ENCODE measurements around the gene PYGO2. TPM values are rescaled to one million over a fixed set of nuclear protein-coding genes. Genes with fewer than 3 reads are reported as not detected.
"Not testable (repeated sequence)": the region's sequence is repeated elsewhere in the genome, so short reads cannot be mapped to it uniquely, and the experiment has no call there.

The PYGO2 gene
- total RNA-seq, 2 experiments from 2014 or later = 44.0 to 47.9 TPM

DNA sequence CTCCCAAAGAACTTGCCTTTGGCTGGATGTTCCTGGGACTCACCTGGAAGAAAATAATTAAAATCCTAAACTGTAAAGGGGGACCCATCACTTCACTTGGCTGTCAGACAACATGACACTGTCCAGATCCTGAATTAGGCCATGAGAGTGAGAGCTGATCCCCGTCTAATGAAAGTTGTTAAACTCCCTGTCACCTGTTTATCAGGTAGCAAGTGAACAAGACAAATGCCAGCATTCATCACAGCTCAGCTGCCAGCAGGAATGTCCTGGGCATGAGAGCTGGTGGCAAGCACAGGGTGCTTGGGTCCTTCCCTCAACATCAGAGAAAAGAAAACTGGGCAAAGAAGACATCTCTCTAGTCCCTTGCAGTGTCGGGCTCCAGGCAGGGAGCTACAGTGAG is 48.8 kb downstream of the PYGO2 start:
- no peak for ATAC-seq
- H3K9me3 Mint-ChIP-seq (ENCODE audit: low read depth) = no peaks in the 10 kb centered on the region
- no peak overlapping the region for H3K27ac Mint-ChIP-seq
- peaks cover 12% of the 10 kb centered on the region for H3K36me3 Mint-ChIP-seq
- DNase-seq = no peak
- H3K4me1 Mint-ChIP-seq = no peaks in the 10 kb centered on the region
- CTCF ChIA-PET = interaction anchor here (1.8 kb wide), 1 partner anchor 34 kb away, joined by 6 read pairs; no protein-coding TSS in a partner anchor
- H3K27me3 Mint-ChIP-seq = peaks cover 1% of the 10 kb centered on the region
- H3K4me3 Mint-ChIP-seq = no peak overlapping the region

DNA sequence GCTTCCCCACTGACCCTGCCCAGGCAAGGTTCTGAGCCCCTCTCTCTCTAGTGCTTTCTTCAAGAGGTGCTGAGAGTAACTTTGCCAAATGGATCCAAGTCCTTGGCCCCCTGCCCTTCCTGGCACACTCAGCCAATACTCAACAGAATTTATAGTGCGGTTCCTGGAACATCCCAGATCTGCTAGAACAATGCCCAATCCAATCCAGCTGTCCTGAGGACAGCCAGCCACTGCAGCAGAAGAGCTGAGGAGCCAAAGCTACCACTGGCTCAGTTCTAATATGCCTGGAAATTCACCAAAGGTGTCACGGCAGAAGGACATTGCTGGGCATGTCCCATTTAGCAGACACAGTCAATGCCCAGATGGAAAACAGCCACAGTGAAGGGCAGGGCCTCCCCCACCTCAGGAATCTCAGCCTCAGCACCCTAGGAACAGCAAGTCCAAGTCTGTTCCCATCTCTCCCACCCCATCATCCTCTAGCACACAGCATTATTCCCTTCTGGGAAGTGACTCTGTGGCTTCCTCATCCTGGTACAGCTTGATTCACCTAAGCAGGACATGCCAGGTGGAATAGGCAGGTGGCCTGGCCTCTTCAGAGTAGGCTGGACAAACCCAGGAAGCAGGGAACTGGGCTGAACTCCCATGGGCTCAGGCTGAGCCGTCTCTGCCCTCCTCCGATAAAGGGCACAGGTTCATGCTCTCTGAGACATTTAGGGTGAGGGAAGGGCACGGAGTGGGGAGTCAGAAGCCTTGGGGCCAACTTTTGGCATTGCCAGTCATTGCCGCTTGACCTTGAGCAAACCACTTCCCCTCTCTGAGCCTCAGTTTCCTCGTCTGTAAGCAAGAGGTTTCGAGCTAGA is 49.7 kb downstream of the PYGO2 start:
- Mint-ChIP-seq H3K4me3 (no peak overlapping the region), H3K27me3 (peaks cover 2% of the 10 kb centered on the region), H3K36me3 (peaks cover 8% of the 10 kb centered on the region), H3K9me3 (ENCODE audit: low read depth) (no peaks in the 10 kb centered on the region), H3K27ac (no peak overlapping the region), H3K4me1 (no peaks in the 10 kb centered on the region)
- ATAC-seq = no peak
- no peak for DNase-seq
- CTCF ChIA-PET = interaction anchor here (1.2 to 1.8 kb wide), 2 partner anchors 25 to 33 kb away, joined by 3 to 6 read pairs; partner anchors contain the start of gene PMVK

DNA sequence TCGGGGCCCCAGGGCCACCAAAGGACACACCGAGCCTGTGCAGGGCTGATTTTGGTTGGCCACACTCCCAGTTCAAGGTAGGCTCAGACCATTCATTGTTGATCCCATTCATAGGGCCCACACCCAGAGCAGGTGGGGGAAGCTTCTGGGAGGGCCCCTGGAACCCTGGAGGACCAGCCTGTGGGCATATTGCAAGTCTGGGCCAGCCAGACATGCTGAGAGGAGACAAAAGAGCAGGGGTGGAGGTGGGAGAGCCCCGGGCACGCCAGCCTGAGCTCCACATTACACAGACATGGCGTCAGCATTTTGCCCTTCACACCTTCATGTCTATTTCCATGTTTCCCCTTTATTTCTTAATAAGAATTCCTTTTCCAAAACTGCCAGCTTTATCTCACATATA is 50.7 kb downstream of the PYGO2 start:
- peaks cover 3% of the 10 kb centered on the region for H3K36me3 Mint-ChIP-seq
- CTCF ChIA-PET = interaction anchor here (1.2 kb wide), 1 partner anchor 26 kb away, joined by 3 read pairs; the partner anchor contains the start of gene PMVK

DNA sequence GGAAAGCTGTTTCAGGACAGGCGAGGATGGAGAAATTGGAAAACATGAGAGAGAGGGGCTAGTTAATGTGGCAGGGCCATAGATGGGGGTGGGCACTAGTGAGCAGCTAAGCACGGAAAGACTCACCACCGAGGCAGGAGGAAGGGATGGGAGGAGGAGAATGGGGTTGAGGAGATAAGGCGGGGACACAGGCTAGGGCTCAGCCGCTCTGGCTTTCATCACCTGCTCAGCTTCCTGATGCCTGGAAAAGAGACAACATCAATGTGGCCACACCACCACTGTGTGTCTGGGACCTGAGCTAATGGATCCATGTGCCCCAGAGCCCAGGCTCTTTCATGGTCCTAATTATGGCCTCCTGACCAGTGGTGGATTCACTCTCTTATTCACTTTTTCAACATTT is 52.6 kb downstream of the PYGO2 start:
- Mint-ChIP-seq H3K36me3 (no peaks in the 10 kb centered on the region), H3K27ac (no peak overlapping the region), H3K27me3 (peaks cover 2% of the 10 kb centered on the region), H3K4me1 (no peaks in the 10 kb centered on the region), H3K4me3 (no peak overlapping the region), H3K9me3 (ENCODE audit: low read depth) (no peaks in the 10 kb centered on the region)
- CTCF ChIA-PET = no interaction called here
- no peak for ATAC-seq
- DNase-seq = no peak

More for the DNA sequence above, 50.7 kb downstream of the PYGO2 start:
- Mint-ChIP-seq H3K27me3 (peaks cover 2% of the 10 kb centered on the region), H3K4me1 (no peaks in the 10 kb centered on the region), H3K27ac (no peak overlapping the region), H3K4me3 (no peak overlapping the region), H3K9me3 (ENCODE audit: low read depth) (no peaks in the 10 kb centered on the region)
- DNase-seq (no peak), ATAC-seq (no peak)

DNA sequence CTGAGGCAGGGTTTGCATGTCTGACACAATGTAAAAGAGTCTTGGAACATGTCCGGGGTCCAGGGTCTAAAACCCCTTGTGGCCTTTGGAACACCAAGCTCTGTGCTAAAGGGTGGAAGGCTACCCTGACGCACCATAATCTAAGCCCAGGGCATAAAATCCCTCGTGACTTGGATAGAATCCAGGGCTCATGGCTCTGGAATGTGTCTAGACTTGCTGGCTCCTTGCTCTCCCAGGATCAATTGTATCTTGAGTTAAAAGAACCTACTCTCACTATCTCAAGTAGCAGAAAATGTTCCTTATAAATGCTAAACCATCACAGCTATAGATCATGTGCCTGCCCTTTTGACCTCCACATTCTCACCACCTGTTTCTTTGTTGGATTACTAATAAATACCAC is 53.5 kb downstream of the PYGO2 start:
- CTCF ChIA-PET = interaction anchor here (0.6 kb wide), 1 partner anchor 111 kb away, joined by 3 read pairs; no protein-coding TSS in a partner anchor
- H3K4me3 Mint-ChIP-seq; DNase-seq; H3K36me3 Mint-ChIP-seq; H3K27me3 Mint-ChIP-seq; H3K4me1 Mint-ChIP-seq; ATAC-seq; H3K27ac Mint-ChIP-seq; H3K9me3 Mint-ChIP-seq (ENCODE audit: low read depth): not testable (repeated sequence)

Small RNAs within 50 kb of the gene (microRNA-seq; reads per million reads assigned to microRNA genes)
- gene MIR4258 = not detected

Other genes with a start within 250 kb of the PYGO2 start
- under 1 TPM in 1 of 2 experiments, not detected in 1; 0.02 TPM for gene KCNN3, start 91.5 kb downstream of the PYGO2 start, total RNA-seq
- gene PMVK, start 25.1 kb downstream of the PYGO2 start, total RNA-seq = 10 to 100 TPM; 43.6 to 46.8 TPM
- 10 to 100 TPM; 52.6 to 61.5 TPM for gene PBXIP1, start 5.7 kb downstream of the PYGO2 start, total RNA-seq
- 10 to 100 TPM; 48.0 to 57.4 TPM for gene SHC1, start 9.0 kb upstream of the PYGO2 start, total RNA-seq
- gene CKS1B, start 12.9 kb upstream of the PYGO2 start, total RNA-seq = 100 to 1,000 TPM; 149 to 155 TPM
- 10 to 100 TPM; 48.2 to 63.7 TPM for gene FLAD1, start 21.6 kb upstream of the PYGO2 start, total RNA-seq
- 1 to 10 TPM in 1 of 2 experiments, under 1 TPM in 1; 0.91 to 1.2 TPM for gene LENEP, start 31.8 kb upstream of the PYGO2 start, total RNA-seq
- gene ZBTB7B, start 41.0 kb upstream of the PYGO2 start, total RNA-seq = 10 to 100 TPM; 58.1 to 74.8 TPM
- gene DCST2, start 72.0 kb upstream of the PYGO2 start, total RNA-seq = under 1 TPM; 0.09 to 0.29 TPM
- gene DCST1, start 72.0 kb upstream of the PYGO2 start, total RNA-seq = not detected
- gene ADAM15, start 89.5 kb upstream of the PYGO2 start, total RNA-seq = 10 to 100 TPM; 41.7 to 47.5 TPM
- 1 to 10 TPM; 3.8 to 5.3 TPM for gene EFNA4, start 102.0 kb upstream of the PYGO2 start, total RNA-seq
- 1 to 10 TPM; 1.9 to 2.8 TPM for gene EFNA3, start 117.1 kb upstream of the PYGO2 start, total RNA-seq
- not detected for gene EFNA1, start 166.1 kb upstream of the PYGO2 start, total RNA-seq
- 10 to 100 TPM; 39.8 to 41.2 TPM for gene SLC50A1, start 174.1 kb upstream of the PYGO2 start, total RNA-seq
- gene DPM3, start 178.7 kb upstream of the PYGO2 start, total RNA-seq = 10 to 100 TPM; 54.2 to 57.0 TPM
- gene KRTCAP2, start 211.5 kb upstream of the PYGO2 start, total RNA-seq = 100 to 1,000 TPM; 166 to 177 TPM
- gene TRIM46, start 212.1 kb upstream of the PYGO2 start, total RNA-seq = 10 to 100 TPM; 11.2 to 16.1 TPM
- 10 to 100 TPM; 14.3 to 23.5 TPM for gene THBS3, start 246.1 kb upstream of the PYGO2 start, total RNA-seq
- 10 to 100 TPM; 39.0 to 48.6 TPM for gene MTX1, start 246.9 kb upstream of the PYGO2 start, total RNA-seq

All from activated CD8-positive, alpha-beta memory T cell treated with anti-CD3 and anti-CD28 coated beads, Interleukin-2, amount 10 ng/mL, durations not matched to agents 7 days and 5 days (primary cell).